H1 (cell line): ENCODE measurements around the gene ALDH3B1. TPM values are rescaled to one million over a fixed set of nuclear protein-coding genes. Genes with fewer than 3 reads are reported as not detected.

Experiments
- microRNA-seq, 2 experiments: library from miRNA; unstranded; fragments of <30 nt; microRNA quantifications; one replicate each; pipeline versions ENCODE4 to v1.2.0, GENCODE V29; 2016 to 2020; ENCODE audit warnings: borderline microRNAs expressed in 2 of 2, borderline number of aligned reads in 2 of 2, borderline replicate concordance in 1 of 2
- polyA plus RNA-seq, 7 experiments: library from polyadenylated mRNA; depleted of rRNA in 3 of 7; stranded (reverse) in 5 of 7; unstranded in 2 of 7; fragments of >200 nt in 5 of 7; fragments of 200-250 nt in 2 of 7; gene quantifications; 1 replicate in 5 of 7; 2 replicates in 1 of 7; 4 replicates in 1 of 7; pipeline versions ENCODE4 v1.2.1 to v1.2.3, GENCODE V29; 2011 to 2013; ENCODE audit warnings: missing spikeins in 2 of 7, mixed read lengths in 2 of 7
- small RNA-seq: library from polyadenylated mRNA; stranded (forward); fragments of <200 nt; extraction: miRNeasy Mini kit (QIAGEN cat#:217004); gene quantifications from one replicate; pipeline ENCODE3, GENCODE V24; 2013; ENCODE audit not compliant: insufficient read depth
- total RNA-seq: library from RNA; stranded (reverse); fragmentation: NEBNext Ultra II Directional; extraction: Animal tissue kit (Norgen Biotek cat#: 25700); gene quantifications from 2 replicates; pipeline ENCODE4 v1.2.1, GENCODE V29; 2021

ALDH3B1 gene
- total and polyA plus RNA-seq, 2 of the 8 experiments (the other 6 are each of a cell fraction or from before 2014, with no cell fraction given): 0.32 to 0.47 TPM

Small RNA genes lying within 50 kb of the gene (microRNA-seq; reads per million reads assigned to microRNA genes)
- 0 to 0.20 reads per million in 2 experiments for gene MIR4691
- gene MIR6753: 0 reads per million in 2 experiments
- gene MIR7113: 0.20 to 0.23 reads per million in 2 experiments

Small RNA genes lying within 50 kb of the gene (small RNA-seq; reads per million reads assigned to genes)
- gene MIR6753: not detected

Other genes with a start within 250 kb of the ALDH3B1 start
- gene UNC93B1, start 6.2 kb upstream of the ALDH3B1 start, total RNA-seq: 18.9 and 19.2 TPM in 2 replicates
- 34.3 and 40.8 TPM in 2 replicates for gene UNC93B1, start 6.2 kb upstream of the ALDH3B1 start, polyA plus RNA-seq (2011; rRNA removed)
- gene NDUFS8, start 20.4 kb downstream of the ALDH3B1 start, total RNA-seq: 182 and 199 TPM in 2 replicates
- 291 and 406 TPM in 2 replicates for gene NDUFS8, start 20.4 kb downstream of the ALDH3B1 start, polyA plus RNA-seq (2011; rRNA removed)
- 25.3 and 25.7 TPM in 2 replicates for gene TCIRG1, start 28.7 kb downstream of the ALDH3B1 start, total RNA-seq
- gene TCIRG1, start 28.7 kb downstream of the ALDH3B1 start, polyA plus RNA-seq (2011; rRNA removed): 39.6 and 50.2 TPM in 2 replicates
- gene CHKA, start 111.1 kb downstream of the ALDH3B1 start, total RNA-seq: 86.6 and 88.6 TPM in 2 replicates
- gene CHKA, start 111.1 kb downstream of the ALDH3B1 start, polyA plus RNA-seq (2011; rRNA removed): 56.1 and 61.2 TPM in 2 replicates
- 37.5 and 40.8 TPM in 2 replicates for gene KMT5B, start 203.0 kb downstream of the ALDH3B1 start, total RNA-seq
- 8.5 and 11.0 TPM in 2 replicates for gene KMT5B, start 203.0 kb downstream of the ALDH3B1 start, polyA plus RNA-seq (2011; rRNA removed)